K562 (cell line): ENCODE measurements around the gene DRC1. TPM values are rescaled to one million over a fixed set of nuclear protein-coding genes. Genes with fewer than 3 reads are reported as not detected.

Source experiments
- ATF1 ChIP-seq, 2 experiments: fragments of 450-650 bp in 1 of 2; IDR thresholded peaks; 2 replicates each; pipeline ENCODE4 v1.6.1; 2016; ENCODE audit warnings: missing compliant biosample characterization in 1 of 2, missing genetic modification characterization in 1 of 2
- BRF1 ChIP-seq: IDR thresholded peaks from 3 replicates; pipeline ENCODE4 v1.6.1; 2011; ENCODE audit warnings: borderline replicate concordance, mild to moderate bottlenecking; ENCODE audit not compliant: insufficient read length; ENCODE audit errors: extremely low read depth
- EGR1 ChIP-seq: fragments of 450-650 bp; conservative IDR thresholded peaks from 2 replicates; pipeline ENCODE4 v1.6.1; 2017; ENCODE audit warnings: mild to moderate bottlenecking
- ESRRB ChIP-seq: fragments of 250-450 bp; sonication (Bioruptor Pico); IDR thresholded peaks from 2 replicates; pipeline ENCODE4 v1.5.0; 2020; ENCODE audit warnings: mild to moderate bottlenecking, moderate library complexity, borderline replicate concordance
- HBP1 ChIP-seq: fragments of 450-650 bp; formaldehyde crosslinking; IDR thresholded peaks from 2 replicates; pipeline ENCODE4 v1.4.0; 2022; ENCODE audit warnings: missing genetic modification characterization
- IRF1 ChIP-seq: sonication (generic); formaldehyde crosslinking; IDR thresholded peaks from 2 replicates; pipeline ENCODE4 v1.8.0; 2022; ENCODE audit warnings: missing genetic modification reagents, mild to moderate bottlenecking, borderline replicate concordance
- JUN ChIP-seq, 2 experiments: sonication (generic) in 1 of 2; formaldehyde crosslinking in 1 of 2; IDR thresholded peaks; 2 replicates each; pipeline versions ENCODE4 v1.6.1 to v1.8.0; 2012 to 2022; ENCODE audit warnings: borderline replicate concordance in 2 of 2, mild to moderate bottlenecking in 2 of 2, improper control_type of control experiment in 1 of 2, low read depth in 1 of 2, low read length in 1 of 2, missing genetic modification reagents in 1 of 2
- L3MBTL2 ChIP-seq: fragments of 450-650 bp; IDR thresholded peaks from 2 replicates; pipeline ENCODE4 v1.6.1; 2016; ENCODE audit warnings: mild to moderate bottlenecking, moderate library complexity
- NFE2L1 ChIP-seq: fragments of 450-650 bp; IDR thresholded peaks from 2 replicates; pipeline ENCODE4 v1.6.1; 2016; ENCODE audit warnings: missing genetic modification characterization, low read depth, mild to moderate bottlenecking, missing compliant biosample characterization, moderate library complexity, borderline replicate concordance
- NFYB ChIP-seq: IDR thresholded peaks from 2 replicates; pipeline ENCODE4 v1.6.1; 2011; ENCODE audit warnings: mild to moderate bottlenecking, moderate library complexity; ENCODE audit not compliant: insufficient read length; ENCODE audit errors: extremely low read depth
- OTX1 ChIP-seq: fragments of 450-650 bp; formaldehyde crosslinking; IDR thresholded peaks from 2 replicates; pipeline ENCODE4 v1.4.0; 2022; ENCODE audit warnings: mild to moderate bottlenecking
- POLR2AphosphoS2 ChIP-seq: IDR thresholded peaks from 2 replicates; pipeline ENCODE4 v1.6.1; 2012; ENCODE audit warnings: low read length, improper control_type of control experiment
- RFX7 ChIP-seq: fragments of 250-450 bp; sonication (Bioruptor Pico); IDR thresholded peaks from 2 replicates; pipeline ENCODE4 v1.5.1; 2021; ENCODE audit warnings: mild to moderate bottlenecking
- SMARCA5 ChIP-seq: fragments of 450-650 bp; IDR thresholded peaks from 2 replicates; pipeline ENCODE4 v1.6.1; 2016
- SPI1 ChIP-seq: IDR thresholded peaks from 2 replicates; pipeline ENCODE4 v1.6.1; 2011; ENCODE audit warnings: low read depth, low read length, control low read depth, borderline replicate concordance
- STAG1 ChIP-seq: sonication (generic); formaldehyde crosslinking; IDR thresholded peaks from 2 replicates; pipeline ENCODE4 v1.5.0; 2020; ENCODE audit warnings: missing genetic modification reagents, borderline replicate concordance
- TBL1XR1 ChIP-seq, 2 experiments: IDR thresholded peaks; 2 replicates each; pipeline ENCODE4 v1.6.1; 2012; ENCODE audit warnings: improper control_type of control experiment in 2 of 2, low read length in 2 of 2, mild to moderate bottlenecking in 1 of 2
- U2AF2 ChIP-seq: fragments of 200-400 bp; formaldehyde crosslinking; optimal IDR thresholded peaks from 2 replicates; pipeline ENCODE3; 2017; ENCODE audit warnings: low read depth, mild to moderate bottlenecking, low read length
- ZBTB17 ChIP-seq: fragments of 450-650 bp; formaldehyde crosslinking; IDR thresholded peaks from 2 replicates; pipeline ENCODE4 v1.4.0; 2020; ENCODE audit warnings: mild to moderate bottlenecking
- ZBTB49 ChIP-seq: sonication (generic); formaldehyde crosslinking; IDR thresholded peaks from 2 replicates; pipeline ENCODE4 v1.8.0; 2022; ENCODE audit warnings: missing genetic modification reagents, mild to moderate bottlenecking, borderline replicate concordance
- ZFP91 ChIP-seq: sonication (generic); formaldehyde crosslinking; IDR thresholded peaks from 2 replicates; pipeline ENCODE4 v1.8.0; 2022; ENCODE audit warnings: mild to moderate bottlenecking, missing genetic modification reagents
- polyA plus RNA-seq, 8 experiments: library from polyadenylated mRNA; depleted of rRNA in 4 of 8; stranded (reverse) in 5 of 8; unstranded in 3 of 8; fragments of >200 nt; fragmentation: Nextera tagmentation in 2 of 8; fragmentation: Illumina TruSeq in 1 of 8; extraction: Ambion mirVana in 2 of 8; extraction: Trizol in 1 of 8; gene quantifications; 2 replicates each; pipeline versions ENCODE4 v1.2.1 to v1.2.3, GENCODE V29; 2011 to 2014; ENCODE audit warnings: inconsistent platforms in 1 of 8, missing spikeins in 1 of 8
- total RNA-seq, 7 experiments: library from RNA; depleted of rRNA in 6 of 7; stranded (reverse); fragments of >200 nt in 6 of 7; fragmentation: Illumina TruSeq in 2 of 7; extraction: Trizol in 2 of 7; gene quantifications; 2 replicates each; pipeline versions ENCODE4 v1.2.1 to v1.2.3, GENCODE V29; 2011 to 2021; ENCODE audit warnings: low replicate concordance in 1 of 7

DRC1 gene
- total and polyA plus RNA-seq, 9 of the 15 experiments (the other 6 are each of a cell fraction or from before 2014, with no cell fraction given): 0.07 to 0.10 TPM; not detected in 7

GRCh38 chr2:26355038-26355995, 46.4 kb upstream of the DRC1 start (continued):
- peak; percentile 91 for TF ChIP-seq JUN (IDR thresholded peaks at IDR 0.05; ENCODE audit: borderline replicate concordance, low read depth, low read length)
- TF ChIP-seq JUN (CRISPR knock-in tag; IDR thresholded peaks at IDR 0.05; ENCODE audit: borderline replicate concordance): 0 out of 2 replicates have a peak, but pooled peaks have one; percentile 48
- no peak for TF ChIP-seq RFX7 (CRISPR knock-in tag)
- no peak for TF ChIP-seq OTX1 (CRISPR knock-in tag)
- TF ChIP-seq NFE2L1 (tag): no peak
- TF ChIP-seq ZBTB17: no peak
- TF ChIP-seq SMARCA5: no peak
- no peak for TF ChIP-seq U2AF2
- TF ChIP-seq ZBTB49 (CRISPR knock-in tag): no peak
- TF ChIP-seq ATF1 (CRISPR knock-in tag; IDR thresholded peaks at IDR 0.05): no peak
- TF ChIP-seq ATF1 (tag; IDR thresholded peaks at IDR 0.05): peak; percentile 82
- TF ChIP-seq STAG1: no peak
- no peak for TF ChIP-seq HBP1 (CRISPR knock-in tag)
- peak; percentile 97 for TF ChIP-seq EGR1
- no peak for TF ChIP-seq IRF1 (CRISPR knock-in tag)
- no peak for TF ChIP-seq NFYB
- no peak for TF ChIP-seq POLR2AphosphoS2
- no peak for TF ChIP-seq ESRRB (CRISPR knock-in tag)
- peak; percentile 65 for TF ChIP-seq L3MBTL2
- peak in 1 of 2 experiments; percentile 59; a peak in 1 of 4 replicates for TF ChIP-seq TBL1XR1 (IDR thresholded peaks at IDR 0.05; ENCODE audit: low read length in 2 of 2)
- TF ChIP-seq SPI1: no peak
- TF ChIP-seq ZFP91: no peak
- TF ChIP-seq BRF1: no peak
